PC-3 (cell line): Measurements from ENCODE around the gene C17orf67.

Source experiments
- EZH2 ChIP-seq: fragments of 300-600 bp; sonication (generic); IDR thresholded peaks from one replicate; pipeline ENCODE4 v1.6.1; 2017; ENCODE audit warnings: antibody characterized with exemption, mild to moderate bottlenecking, low read length; ENCODE audit not compliant: unreplicated experiment
- EZH2phosphoT487 ChIP-seq: fragments of 300-600 bp; sonication (generic); IDR thresholded peaks from 2 replicates; pipeline ENCODE4 v1.6.1; 2018; ENCODE audit warnings: mild to moderate bottlenecking, antibody characterized with exemption, low read length, borderline replicate concordance
- TF ChIP-seq, protein P1 (sequence below): fragments of 300-600 bp; sonication (generic); conservative IDR thresholded peaks from 2 replicates; pipeline ENCODE4 v1.5.1; 2017; ENCODE audit warnings: antibody characterized with exemption, low read depth, mild to moderate bottlenecking, low read length

DNA sequence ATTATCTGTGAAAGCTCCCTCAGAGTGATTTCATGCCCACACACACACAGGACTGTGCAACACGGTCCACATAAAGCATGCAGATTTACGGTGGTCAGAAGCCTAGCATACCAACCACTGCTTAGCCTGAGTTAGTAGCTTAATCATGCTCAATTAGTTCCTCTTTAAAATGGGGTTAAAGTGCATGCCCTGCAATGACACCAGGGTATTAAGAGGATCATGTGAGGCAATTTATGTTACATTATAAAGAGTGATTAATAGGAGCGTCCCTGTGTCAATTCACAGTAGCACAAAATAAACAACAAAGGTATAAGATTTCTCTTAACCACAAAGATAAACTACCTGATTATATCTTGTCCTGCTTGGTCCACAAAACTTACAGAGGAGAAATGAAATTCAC is 39.8 kb downstream of the C17orf67 start:
- TF ChIP-seq, protein P1, sequence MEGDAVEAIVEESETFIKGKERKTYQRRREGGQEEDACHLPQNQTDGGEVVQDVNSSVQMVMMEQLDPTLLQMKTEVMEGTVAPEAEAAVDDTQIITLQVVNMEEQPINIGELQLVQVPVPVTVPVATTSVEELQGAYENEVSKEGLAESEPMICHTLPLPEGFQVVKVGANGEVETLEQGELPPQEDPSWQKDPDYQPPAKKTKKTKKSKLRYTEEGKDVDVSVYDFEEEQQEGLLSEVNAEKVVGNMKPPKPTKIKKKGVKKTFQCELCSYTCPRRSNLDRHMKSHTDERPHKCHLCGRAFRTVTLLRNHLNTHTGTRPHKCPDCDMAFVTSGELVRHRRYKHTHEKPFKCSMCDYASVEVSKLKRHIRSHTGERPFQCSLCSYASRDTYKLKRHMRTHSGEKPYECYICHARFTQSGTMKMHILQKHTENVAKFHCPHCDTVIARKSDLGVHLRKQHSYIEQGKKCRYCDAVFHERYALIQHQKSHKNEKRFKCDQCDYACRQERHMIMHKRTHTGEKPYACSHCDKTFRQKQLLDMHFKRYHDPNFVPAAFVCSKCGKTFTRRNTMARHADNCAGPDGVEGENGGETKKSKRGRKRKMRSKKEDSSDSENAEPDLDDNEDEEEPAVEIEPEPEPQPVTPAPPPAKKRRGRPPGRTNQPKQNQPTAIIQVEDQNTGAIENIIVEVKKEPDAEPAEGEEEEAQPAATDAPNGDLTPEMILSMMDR, result no peak
- TF ChIP-seq EZH2 (no peak), EZH2phosphoT487 (no peak)
